ENCODE data around the gene GPR21. TPM values are rescaled to one million over a fixed set of nuclear protein-coding genes. Genes with fewer than 3 reads are reported as not detected.
A peak's percentile ranks its signal among the peaks of the same experiment; 100 is the strongest.

Gene GPR21
- total RNA-seq, 4 donors from 2014 or later: 1.0 to 4.7 (median 1.0) TPM; not detected in 1

DNA sequence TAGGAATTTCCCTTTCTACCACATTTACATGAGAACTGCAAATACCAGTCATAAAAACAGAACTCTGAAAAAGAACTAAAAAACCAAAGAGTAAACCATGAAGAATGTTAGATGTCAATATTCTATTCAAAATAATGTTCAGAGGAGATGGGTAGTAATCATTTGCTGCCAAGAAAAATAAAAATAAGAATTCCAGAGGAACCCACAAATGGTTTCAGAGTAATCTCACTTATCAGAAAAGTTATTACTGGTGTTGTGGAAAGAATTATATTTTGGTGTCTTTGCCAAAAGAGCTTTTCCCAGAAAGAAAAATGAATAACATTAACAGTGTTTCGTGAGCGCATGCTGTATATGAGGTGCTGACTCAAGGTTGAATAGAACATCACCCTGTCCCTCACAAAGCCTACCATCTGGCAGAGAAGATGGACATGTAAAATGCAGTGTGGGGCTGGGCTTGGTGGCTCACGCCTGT is 35.6 kb downstream of the GPR21 start:
- peaks cover 61% of the 10 kb centered on the region for H3K36me3 ChIP-seq
- no peaks in the 10 kb centered on the region for H3K27me3 ChIP-seq
- TF ChIP-seq POLR2A (IDR thresholded peaks at IDR 0.05) (no peak), POLR2AphosphoS5 (IDR thresholded peaks at IDR 0.05) (no peak)
- no peak for DNase-seq (ENCODE audit: low spot score in 2 of 2)
- WGBS: 40% methylated on average over 3 of the region's 3 CpGs
- H3K4me3 ChIP-seq: no peak overlapping the region
- H3K4me1 ChIP-seq: peaks cover 6% of the 10 kb centered on the region
- no peak overlapping the region for H3K27ac ChIP-seq
- no peaks in the 10 kb centered on the region for H3K9me3 ChIP-seq

DNA sequence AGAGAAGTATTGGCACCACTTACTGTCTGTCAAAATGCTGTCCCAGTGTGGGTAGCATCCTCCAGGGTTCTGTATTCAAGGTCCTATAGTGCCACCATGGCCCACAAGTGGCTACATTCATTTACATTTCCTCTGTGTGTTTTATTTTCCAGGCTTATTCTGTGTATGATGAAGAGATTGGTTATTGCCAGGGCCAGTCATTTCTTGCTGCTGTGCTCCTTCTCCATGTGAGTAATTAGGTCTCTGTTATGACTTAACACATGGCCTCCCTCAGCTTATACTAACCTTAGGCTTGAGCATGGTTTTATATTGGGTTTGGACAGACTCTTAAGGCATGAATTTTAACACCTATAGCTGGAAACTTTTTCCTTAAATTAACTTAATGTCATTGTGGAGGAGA is 36.7 kb downstream of the GPR21 start:
- DNase-seq (ENCODE audit: low spot score in 2 of 2): no peak
- Histone ChIP-seq H3K4me3 (no peak overlapping the region), H3K27ac (no peak overlapping the region), H3K4me1 (peaks cover 6% of the 10 kb centered on the region), H3K36me3 (peaks cover 63% of the 10 kb centered on the region), H3K27me3 (no peaks in the 10 kb centered on the region), H3K9me3 (no peaks in the 10 kb centered on the region)
- TF ChIP-seq EP300 (IDR thresholded peaks at IDR 0.05) (no peak), POLR2A (IDR thresholded peaks at IDR 0.05) (no peak), POLR2AphosphoS5 (IDR thresholded peaks at IDR 0.05) (no peak)
- TF ChIP-seq, protein P1, sequence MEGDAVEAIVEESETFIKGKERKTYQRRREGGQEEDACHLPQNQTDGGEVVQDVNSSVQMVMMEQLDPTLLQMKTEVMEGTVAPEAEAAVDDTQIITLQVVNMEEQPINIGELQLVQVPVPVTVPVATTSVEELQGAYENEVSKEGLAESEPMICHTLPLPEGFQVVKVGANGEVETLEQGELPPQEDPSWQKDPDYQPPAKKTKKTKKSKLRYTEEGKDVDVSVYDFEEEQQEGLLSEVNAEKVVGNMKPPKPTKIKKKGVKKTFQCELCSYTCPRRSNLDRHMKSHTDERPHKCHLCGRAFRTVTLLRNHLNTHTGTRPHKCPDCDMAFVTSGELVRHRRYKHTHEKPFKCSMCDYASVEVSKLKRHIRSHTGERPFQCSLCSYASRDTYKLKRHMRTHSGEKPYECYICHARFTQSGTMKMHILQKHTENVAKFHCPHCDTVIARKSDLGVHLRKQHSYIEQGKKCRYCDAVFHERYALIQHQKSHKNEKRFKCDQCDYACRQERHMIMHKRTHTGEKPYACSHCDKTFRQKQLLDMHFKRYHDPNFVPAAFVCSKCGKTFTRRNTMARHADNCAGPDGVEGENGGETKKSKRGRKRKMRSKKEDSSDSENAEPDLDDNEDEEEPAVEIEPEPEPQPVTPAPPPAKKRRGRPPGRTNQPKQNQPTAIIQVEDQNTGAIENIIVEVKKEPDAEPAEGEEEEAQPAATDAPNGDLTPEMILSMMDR (IDR thresholded peaks at IDR 0.05): no peak

DNA sequence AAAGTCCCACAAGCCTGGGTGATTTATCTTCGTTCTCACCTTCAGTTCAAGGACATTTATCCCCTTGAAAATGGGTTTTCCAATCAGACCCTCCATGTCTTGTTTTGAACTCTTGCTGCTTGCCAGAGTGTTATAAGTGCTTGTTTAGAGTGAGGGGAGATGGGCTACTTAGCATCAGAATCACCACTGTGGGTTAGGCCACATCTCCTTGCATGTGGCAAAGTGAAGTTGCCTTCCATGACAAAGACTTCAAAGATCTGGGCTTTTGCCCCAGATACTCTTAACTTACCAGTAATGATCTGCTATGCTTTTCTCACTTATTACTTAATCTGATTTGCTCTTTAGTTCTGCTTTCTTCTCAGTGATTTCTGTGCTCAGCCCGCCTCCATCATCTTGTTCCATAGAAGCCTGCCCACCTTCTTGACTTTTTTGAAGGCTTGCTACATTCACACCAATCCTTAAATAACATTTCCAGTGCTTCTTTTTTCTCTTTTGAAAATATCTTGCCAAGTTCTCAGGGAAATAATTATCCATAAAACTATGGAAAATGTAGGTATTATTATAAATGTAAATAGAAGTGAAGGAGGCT is 39.0 kb downstream of the GPR21 start:
- H3K9me3 ChIP-seq: no peaks in the 10 kb centered on the region
- peaks cover 6% of the 10 kb centered on the region for H3K4me1 ChIP-seq
- H3K4me3 ChIP-seq: no peak overlapping the region
- H3K27ac ChIP-seq: no peak overlapping the region
- H3K36me3 ChIP-seq: peaks cover 46% of the 10 kb centered on the region
- no peak for DNase-seq (ENCODE audit: low spot score in 2 of 2)
- WGBS: 97% methylated on average over 2 of the region's 2 CpGs
- TF ChIP-seq POLR2A (IDR thresholded peaks at IDR 0.05) (no peak), POLR2AphosphoS5 (IDR thresholded peaks at IDR 0.05) (no peak), EP300 (IDR thresholded peaks at IDR 0.05) (no peak)
- TF ChIP-seq, protein P1 (IDR thresholded peaks at IDR 0.05): no peak
- no peaks in the 10 kb centered on the region for H3K27me3 ChIP-seq

DNA sequence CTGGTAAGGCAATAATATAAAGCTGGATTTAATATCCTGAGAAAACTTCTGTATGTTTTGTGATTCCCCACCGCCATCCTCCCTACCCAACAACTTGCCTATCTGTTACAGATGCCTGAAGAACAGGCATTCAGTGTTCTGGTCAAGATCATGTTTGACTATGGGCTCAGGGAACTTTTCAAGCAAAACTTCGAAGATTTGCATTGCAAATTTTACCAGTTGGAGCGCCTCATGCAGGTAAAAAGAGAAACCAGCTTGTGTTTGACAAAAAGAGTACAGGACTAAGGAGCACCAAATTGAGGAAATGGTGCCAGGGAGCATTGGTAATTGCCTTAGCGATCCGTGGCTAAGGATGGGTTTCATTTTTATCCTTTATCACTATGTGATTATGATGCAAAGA is 40.0 kb downstream of the GPR21 start:
- Histone ChIP-seq H3K36me3 (peaks cover 41% of the 10 kb centered on the region), H3K4me3 (no peak overlapping the region), H3K9me3 (no peaks in the 10 kb centered on the region), H3K27ac (no peak overlapping the region), H3K27me3 (no peaks in the 10 kb centered on the region), H3K4me1 (peaks cover 6% of the 10 kb centered on the region)
- no peak for DNase-seq (ENCODE audit: low spot score in 2 of 2)
- 64% methylated on average over 5 of the region's 5 CpGs for WGBS
- TF ChIP-seq POLR2A (IDR thresholded peaks at IDR 0.05): no peak
- no peak for TF ChIP-seq POLR2AphosphoS5 (IDR thresholded peaks at IDR 0.05)
- TF ChIP-seq, protein P1 (IDR thresholded peaks at IDR 0.05): no peak
- TF ChIP-seq EP300 (IDR thresholded peaks at IDR 0.05): no peak

DNA sequence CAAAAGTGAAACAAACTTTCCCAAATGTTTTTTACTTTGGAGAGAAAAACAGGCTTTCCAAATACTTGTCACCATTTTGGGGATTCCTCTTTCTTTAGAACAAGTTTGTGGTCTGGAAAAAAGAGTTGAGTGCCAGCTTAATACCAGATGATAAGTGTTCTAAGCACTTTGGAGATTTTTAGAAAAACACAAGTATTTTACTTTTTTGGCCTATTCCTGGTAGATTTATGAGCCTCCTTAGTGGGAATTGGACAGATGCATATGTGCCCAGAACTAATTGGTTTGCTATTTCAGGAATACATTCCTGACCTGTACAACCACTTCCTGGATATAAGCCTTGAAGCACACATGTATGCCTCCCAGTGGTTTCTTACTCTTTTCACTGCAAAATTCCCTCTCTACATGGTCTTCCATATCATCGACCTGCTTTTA is 40.5 kb downstream of the GPR21 start:
- Histone ChIP-seq H3K4me3 (no peak overlapping the region), H3K9me3 (no peaks in the 10 kb centered on the region), H3K27ac (peak overlapping the region; percentile 6), H3K36me3 (peaks cover 44% of the 10 kb centered on the region), H3K27me3 (no peaks in the 10 kb centered on the region), H3K4me1 (peaks cover 6% of the 10 kb centered on the region)
- TF ChIP-seq POLR2A (IDR thresholded peaks at IDR 0.05): no peak
- TF ChIP-seq, protein P1 (IDR thresholded peaks at IDR 0.05): no peak
- no peak for TF ChIP-seq EP300 (IDR thresholded peaks at IDR 0.05)
- no peak for TF ChIP-seq POLR2AphosphoS5 (IDR thresholded peaks at IDR 0.05)
- DNase-seq (ENCODE audit: low spot score in 2 of 2): no peak
- WGBS: 58% methylated on average over 1 of the region's 1 CpG

All from suprapubic skin (tissue), 4 donors.